COLO829 (cell line): ENCODE data around the gene KRTAP10-8.
"Not testable (repeated sequence)": the region's sequence is repeated elsewhere in the genome, so short reads cannot be mapped to it uniquely, and the experiment has no call there.

ENCODE experiments used
- DNase-seq: peaks from one replicate; pipeline ENCODE4 v3.0.0; 2012; ENCODE audit warnings: low spot score

KRTAP10-8 gene

GRCh38 chr21:44612029-44612486, at the start of gene KRTAP10-8:
Gene KRTAP10-8, plus strand, starts transcription at chr21:44612079. Its CDS starts 22 bp downstream, at chr21:44612101.
- DNase-seq: no peak

- DNase-seq: no peak
These were observed 47.8 kb upstream of the KRTAP10-8 start for GRCh38 chr21:44564099-44564498.

GRCh38 chr21:44564886-44565598, 46.8 kb upstream of the KRTAP10-8 start:
- DNase-seq: no peak

GRCh38 chr21:44566403-44566802, 45.5 kb upstream of the KRTAP10-8 start:
- DNase-seq: no peak

- DNase-seq: no peak
These were observed 44.3 kb upstream of the KRTAP10-8 start for GRCh38 chr21:44567481-44568171.

- DNase-seq: no peak
These were observed 43.6 kb upstream of the KRTAP10-8 start for GRCh38 chr21:44568261-44568660.

- no peak for DNase-seq
These were observed 43.0 kb upstream of the KRTAP10-8 start for GRCh38 chr21:44568667-44569556.

GRCh38 chr21:44569861-44570517, 41.9 kb upstream of the KRTAP10-8 start:
- no peak for DNase-seq

GRCh38 chr21:44571296-44571695, 40.6 kb upstream of the KRTAP10-8 start:
- no peak for DNase-seq

GRCh38 chr21:44571844-44572782, 39.8 kb upstream of the KRTAP10-8 start:
- DNase-seq: no peak

GRCh38 chr21:44572959-44573583, 38.8 kb upstream of the KRTAP10-8 start:
- peak; percentile 16 for DNase-seq

- DNase-seq: not testable (repeated sequence)
These were observed 38.0 kb upstream of the KRTAP10-8 start, which contains the start of gene KRTAP10-4 for GRCh38 chr21:44573630-44574456. Gene KRTAP10-4, plus strand, starts transcription at chr21:44573729. Its CDS starts 30 bp downstream, at chr21:44573759.

GRCh38 chr21:44574457-44575306, 37.2 kb upstream of the KRTAP10-8 start:
- no peak for DNase-seq

- DNase-seq: no peak
These were observed 36.4 kb upstream of the KRTAP10-8 start for GRCh38 chr21:44575307-44576024.

GRCh38 chr21:44576025-44576420, 35.9 kb upstream of the KRTAP10-8 start:
- no peak for DNase-seq

GRCh38 chr21:44578371-44579055, 33.4 kb upstream of the KRTAP10-8 start:
- no peak for DNase-seq
